M059J (cell line): ENCODE measurements around the gene VASN. TPM values are rescaled to one million over a fixed set of nuclear protein-coding genes. Genes with fewer than 3 reads are reported as not detected.

ENCODE experiments used
- DNase-seq: peaks from one replicate; pipeline ENCODE4 v3.0.0-alpha.2; 2012; ENCODE audit warnings: low read depth
- total RNA-seq: library from RNA; depleted of rRNA; stranded (reverse); fragments of >200 nt; shearing (Covaris generic); gene quantifications from 2 replicates; pipeline ENCODE4 v1.2.3, GENCODE V29; 2014

Gene VASN
- total RNA-seq, 1 experiment from 2014 or later: 115 TPM

DNA sequence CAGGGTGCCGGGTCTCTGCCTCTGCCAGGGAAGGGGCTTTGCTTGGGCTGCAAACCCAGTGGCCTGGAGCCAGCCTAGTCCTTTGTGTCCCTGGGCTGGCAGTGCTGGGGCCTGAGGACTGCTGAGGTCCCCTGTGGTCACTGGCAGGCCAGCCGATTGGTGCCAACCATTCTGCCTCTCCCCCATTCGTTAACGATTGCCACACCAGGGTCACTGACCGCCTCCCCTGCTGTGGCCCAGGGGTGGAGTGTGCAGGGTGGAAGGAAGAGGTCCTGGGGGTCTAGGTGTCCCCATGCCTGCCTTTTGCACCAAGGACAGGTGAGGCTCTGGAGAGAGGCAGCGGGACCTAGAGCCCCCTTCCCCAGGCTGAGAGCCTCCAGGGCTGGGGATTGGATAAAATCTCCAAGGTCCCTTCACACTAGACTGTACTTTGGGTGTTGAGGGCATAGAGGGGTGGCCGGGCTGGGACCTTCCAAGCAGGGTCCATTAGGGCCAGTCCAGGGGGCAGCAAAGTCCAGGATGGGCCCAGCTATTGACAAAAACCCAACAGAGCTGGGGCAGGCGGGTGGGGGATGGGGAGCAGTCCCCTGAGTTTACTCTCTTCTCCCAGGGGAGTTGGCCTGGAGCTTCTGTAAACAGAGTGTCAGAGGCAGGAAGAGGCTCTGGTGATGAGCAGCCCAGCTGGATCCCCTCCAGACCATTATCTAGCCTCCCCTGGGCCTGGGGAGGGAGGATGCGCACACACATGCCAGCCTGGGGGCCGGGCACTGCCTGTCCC is 1.1 kb downstream of the VASN start:
- peak; percentile 83 for DNase-seq

DNA sequence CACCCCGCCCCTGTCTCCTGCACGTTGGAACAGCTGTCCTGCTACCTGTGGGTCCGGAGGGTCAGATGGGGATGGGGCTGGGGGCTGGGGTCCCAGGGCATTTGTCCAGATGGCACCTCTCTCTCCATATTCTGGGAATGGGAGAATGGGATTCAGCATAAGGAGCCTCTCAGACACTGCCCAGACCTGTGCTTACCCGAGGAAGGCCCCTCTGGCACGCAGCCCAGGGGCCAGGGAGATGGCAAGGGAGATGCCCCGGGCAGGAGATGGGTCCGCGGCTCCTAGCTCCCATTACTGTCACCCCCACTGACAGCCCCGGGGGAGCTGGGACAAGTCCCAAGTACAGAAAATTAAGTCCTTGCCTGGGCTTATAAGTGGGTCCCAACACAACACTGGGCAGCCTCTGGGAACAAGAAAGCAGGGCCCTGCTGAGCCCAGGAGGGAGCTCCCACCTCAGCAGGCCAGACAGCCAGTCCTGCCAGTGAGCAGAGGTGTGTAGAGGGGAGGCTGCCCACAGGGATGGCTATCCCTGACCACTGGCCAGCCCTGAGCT is 1.8 kb downstream of the VASN start:
- peak; percentile 79 for DNase-seq

DNA sequence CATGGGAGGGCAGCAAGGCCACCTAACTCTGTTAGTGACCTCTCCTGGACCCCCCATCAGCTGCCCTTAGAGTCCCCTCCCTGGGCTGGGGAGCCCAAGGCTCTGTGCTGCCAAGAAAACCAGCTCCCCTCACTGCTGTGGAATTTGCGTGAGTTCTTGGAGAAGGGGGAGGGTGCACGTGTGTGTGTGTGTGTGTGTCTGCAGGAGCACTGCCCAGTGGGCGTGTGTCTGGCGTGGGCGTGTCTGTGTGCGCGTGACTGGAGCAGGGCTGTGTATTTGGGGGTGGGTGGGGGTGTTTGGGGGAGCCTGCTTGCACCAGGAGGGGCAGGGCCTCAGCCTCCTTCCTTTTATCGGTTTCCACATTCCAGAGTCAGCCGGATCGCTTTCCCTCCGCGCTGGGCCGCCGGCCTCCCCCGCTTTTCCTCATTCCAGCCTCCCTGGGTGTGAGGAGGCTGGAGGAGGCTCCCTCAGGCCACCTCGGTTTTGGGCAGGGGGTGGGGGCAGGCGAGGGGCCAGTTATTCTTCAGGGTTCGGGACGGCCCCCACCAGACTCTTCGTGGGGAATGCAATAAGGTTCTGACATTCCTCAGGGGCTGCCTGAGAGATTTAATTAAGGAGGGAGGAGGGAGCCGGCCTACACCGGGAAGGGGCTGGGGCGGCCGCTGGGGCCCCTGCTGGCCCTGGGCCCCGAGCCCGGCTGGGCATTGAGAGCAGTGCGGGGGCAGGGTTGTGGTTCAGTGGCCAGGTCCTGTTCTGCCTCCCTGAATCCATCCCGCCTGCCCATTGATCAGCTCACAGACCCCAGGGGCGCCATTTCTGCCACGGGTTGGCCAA is 2.5 kb downstream of the VASN start:
- DNase-seq: peak; percentile 91

DNA sequence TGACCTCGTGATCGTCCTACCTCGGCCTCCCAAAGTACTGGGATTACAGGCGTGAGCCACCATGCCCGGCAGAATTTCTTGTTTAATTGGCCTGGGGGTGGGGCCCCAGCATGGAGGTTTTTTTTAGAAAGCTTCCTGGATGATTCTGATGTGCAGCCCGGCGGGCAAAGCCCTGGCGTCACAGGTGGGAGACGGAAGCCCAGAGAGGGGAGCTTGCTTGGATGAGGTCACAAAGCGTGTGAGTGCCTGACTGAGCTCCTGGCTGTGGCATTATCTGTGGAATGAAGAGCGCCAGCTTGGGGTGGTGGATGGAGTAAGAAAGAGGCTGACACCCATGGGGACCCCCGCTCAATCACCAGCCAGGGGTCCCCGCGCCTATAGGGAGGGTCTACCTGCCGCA is 4.1 kb downstream of the VASN start:
- peak; percentile 73 for DNase-seq

DNA sequence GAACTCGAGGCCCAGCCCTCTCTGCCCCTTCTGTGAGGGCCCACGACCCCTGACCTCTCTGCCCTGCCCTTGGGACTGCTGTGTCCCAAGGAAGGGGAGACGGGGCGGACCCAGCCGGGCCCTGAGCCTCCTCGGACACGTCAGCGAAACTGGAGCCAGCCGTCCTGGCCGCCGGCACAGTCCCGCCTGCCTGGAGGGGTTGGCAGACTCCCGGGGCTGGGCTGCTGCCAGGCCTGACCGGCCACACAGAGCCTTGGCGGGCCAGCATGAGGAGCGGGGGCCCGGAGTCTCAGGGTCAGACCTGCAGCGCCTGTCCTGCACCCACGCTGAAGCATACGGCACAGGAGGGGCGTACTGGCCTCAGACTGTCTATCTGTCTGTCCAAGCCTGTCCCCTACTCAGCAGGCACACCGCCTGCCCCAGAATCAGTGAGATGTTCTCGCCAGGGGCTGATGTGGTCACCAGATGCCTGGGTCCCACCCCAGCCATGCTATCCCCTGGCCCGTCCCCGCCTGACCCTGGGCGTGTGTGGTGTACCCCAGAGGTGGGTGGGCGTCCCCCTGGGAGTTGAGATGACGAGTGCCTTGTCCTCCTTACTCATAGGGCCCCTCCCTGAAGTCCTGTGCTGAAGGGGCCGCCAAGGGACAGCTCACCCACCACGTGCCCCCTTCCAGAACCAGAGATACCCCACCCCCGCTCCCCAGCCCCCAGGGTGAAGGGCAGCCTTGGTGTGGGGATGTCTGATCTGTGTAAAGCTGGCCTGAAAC is 4.7 kb downstream of the VASN start:
- peak; percentile 85 for DNase-seq

DNA sequence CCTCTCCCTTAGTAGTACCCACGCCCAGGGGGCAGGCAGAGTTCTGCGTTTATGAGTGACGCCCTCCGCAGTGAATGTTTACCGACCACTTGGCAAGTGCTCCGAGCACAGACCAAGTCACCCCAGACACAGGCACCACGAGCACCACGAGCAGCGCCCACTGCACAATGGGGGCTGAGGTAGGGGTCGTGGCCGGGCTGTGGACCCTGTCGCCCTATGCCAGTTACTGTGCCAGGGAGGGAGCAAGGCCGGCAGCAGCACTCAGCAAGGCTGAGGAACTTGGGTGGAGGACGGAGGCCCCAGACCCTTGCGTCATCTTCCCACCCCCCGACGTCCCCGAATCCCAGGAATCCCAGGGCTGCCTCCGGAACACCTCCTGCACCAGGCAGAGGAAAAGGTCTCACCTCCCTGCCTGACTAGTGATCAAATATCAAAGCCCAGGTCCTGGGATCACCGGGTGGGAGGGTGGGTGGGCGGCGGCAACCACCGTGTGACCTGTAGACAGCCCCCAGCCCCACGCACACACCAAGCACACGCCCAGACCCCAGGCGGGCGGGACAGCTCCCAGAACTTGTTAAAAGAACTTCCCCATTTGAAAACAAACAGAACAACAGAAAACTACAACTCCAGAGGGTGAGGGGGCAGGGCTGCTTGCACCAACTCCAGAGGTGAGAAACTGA is 5.4 kb downstream of the VASN start:
- no peak for DNase-seq

DNA sequence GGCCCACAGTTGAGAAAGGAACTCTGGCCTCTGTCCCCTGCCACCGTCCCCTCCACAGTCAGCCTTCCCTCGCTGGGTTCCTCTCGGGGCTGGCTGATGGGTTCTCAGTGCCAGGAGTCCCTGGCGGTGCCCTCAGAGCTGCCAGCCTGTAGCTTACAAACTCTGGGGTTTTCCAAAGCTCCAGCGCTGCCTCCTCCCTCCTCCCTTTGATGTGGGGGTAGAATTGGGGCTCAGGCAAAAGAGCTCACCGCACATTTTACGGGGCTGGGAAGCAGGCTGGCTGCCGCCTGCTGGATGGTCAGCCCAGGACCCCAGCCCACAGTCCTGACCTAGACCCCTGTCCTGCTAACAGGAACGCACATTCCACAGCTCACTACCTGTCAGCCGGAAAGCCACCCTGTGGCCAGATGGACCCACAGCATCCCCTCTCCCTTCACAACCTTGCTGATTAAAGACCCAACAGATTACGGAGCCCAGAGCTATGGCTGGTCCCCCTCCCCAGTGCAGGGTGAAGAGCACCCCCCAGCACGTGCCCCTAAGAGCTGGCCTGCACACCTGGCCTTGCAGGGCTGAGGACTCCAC is 6.0 kb downstream of the VASN start:
- no peak for DNase-seq

DNA sequence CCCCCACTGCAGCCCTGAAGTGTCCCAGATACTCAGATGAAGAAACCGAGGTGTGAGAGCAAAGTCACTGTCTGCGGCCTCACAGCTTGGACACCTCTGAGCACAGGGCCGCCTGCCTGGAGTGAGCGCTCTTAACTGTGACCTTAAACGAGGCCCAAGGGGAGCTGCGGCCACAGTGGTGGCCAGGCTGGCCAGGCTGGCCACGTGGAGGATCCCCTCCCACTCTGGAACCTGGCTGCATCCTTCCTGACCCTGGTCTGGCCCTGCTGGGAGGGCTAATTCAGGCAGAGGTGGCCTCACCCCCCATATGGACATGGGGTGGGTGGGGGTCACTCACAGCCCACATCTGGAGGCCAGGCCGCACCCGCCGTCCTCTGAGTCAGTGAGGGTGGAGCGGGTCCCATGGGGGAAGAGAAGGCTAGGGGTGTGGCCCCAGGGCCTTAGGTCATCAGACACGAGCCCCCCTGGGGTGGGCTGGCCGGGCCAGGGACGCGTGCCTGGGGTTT is 6.6 kb downstream of the VASN start:
- DNase-seq: no peak

DNA sequence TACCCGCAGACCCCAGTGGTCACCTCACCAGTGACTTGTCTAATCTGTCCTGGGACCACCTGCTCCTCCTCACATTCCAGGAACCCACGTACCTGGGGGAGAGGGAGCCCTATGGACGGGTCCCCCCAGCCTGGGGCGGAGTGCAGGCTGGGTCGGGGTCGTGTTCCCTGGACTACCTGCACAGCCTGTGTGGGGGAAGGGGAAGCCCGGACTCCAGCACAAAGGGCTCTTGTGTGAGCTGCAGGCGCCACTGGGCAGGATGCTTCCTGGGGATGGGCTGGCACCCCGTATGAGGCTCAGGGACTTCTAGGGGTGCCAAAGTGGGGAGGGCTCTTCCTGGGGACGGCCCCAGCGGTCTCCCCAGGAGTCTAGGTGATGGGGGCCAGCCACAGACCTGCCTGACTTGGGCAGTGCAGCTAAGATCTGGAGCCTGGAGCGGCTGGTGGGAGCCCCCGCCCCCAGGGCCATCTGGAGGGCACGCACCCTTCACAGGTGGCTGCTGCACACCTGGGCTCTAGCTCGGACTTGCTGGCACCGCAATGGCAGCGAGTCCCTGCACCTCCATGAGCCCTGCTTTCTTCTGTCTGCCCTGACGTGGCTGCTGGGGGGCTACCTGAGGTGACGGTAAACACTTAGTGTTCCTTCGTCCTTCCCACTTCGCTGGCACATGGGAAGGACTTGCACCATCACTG is 7.5 kb downstream of the VASN start:
- no peak for DNase-seq

DNA sequence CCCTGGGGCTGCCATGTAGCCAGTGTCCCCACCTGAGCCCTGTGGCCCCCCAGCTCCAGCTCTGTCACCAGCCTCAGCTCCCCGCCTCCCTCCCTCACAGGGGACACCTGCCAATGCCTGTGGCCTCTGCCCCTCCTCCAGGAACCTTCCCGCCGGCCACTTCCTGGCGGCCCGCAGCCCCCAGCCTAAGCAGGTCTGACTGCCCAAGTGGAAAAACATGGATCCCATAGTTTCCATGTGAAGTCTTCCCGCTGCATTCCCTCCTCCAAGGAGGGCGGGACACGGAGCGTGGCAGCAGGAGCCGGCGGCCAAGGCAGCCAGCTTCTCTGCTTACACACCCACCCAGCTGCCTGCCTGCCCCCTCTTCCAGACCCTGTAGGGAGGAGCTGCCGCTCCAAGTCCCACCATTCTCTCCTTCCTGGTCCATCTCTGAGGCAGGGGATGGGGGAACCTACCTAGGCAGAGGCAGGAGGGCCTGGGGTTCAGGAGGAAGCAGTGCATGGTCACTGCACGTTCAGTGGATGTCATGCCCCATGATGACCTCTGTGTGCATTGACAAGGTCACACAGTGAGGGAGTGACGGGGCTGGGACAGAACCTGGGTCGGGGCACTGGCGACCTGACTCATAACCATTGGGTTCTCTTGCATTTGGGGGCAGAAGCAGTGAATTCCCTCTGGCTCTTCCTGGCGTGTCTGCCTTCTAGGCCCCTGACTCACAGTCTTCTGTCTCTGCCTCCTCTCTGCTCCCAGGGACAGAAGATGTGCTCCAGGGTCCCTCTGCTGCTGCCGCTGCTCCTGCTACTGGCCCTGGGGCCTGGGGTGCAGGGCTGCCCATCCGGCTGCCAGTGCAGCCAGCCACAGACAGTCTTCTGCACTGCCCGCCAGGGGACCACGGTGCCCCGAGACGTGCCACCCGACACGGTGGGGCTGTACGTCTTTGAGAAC is 8.7 kb downstream of the VASN start:
- no peak for DNase-seq

DNA sequence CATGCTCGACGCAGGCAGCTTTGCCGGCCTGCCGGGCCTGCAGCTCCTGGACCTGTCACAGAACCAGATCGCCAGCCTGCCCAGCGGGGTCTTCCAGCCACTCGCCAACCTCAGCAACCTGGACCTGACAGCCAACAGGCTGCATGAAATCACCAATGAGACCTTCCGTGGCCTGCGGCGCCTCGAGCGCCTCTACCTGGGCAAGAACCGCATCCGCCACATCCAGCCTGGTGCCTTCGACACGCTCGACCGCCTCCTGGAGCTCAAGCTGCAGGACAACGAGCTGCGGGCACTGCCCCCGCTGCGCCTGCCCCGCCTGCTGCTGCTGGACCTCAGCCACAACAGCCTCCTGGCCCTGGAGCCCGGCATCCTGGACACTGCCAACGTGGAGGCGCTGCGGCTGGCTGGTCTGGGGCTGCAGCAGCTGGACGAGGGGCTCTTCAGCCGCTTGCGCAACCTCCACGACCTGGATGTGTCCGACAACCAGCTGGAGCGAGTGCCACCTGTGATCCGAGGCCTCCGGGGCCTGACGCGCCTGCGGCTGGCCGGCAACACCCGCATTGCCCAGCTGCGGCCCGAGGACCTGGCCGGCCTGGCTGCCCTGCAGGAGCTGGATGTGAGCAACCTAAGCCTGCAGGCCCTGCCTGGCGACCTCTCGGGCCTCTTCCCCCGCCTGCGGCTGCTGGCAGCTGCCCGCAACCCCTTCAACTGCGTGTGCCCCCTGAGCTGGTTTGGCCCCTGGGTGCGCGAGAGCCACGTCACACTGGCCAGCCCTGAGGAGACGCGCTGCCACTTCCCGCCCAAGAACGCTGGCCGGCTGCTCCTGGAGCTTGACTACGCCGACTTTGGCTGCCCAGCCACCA is 9.7 kb downstream of the VASN start:
- no peak for DNase-seq

DNA sequence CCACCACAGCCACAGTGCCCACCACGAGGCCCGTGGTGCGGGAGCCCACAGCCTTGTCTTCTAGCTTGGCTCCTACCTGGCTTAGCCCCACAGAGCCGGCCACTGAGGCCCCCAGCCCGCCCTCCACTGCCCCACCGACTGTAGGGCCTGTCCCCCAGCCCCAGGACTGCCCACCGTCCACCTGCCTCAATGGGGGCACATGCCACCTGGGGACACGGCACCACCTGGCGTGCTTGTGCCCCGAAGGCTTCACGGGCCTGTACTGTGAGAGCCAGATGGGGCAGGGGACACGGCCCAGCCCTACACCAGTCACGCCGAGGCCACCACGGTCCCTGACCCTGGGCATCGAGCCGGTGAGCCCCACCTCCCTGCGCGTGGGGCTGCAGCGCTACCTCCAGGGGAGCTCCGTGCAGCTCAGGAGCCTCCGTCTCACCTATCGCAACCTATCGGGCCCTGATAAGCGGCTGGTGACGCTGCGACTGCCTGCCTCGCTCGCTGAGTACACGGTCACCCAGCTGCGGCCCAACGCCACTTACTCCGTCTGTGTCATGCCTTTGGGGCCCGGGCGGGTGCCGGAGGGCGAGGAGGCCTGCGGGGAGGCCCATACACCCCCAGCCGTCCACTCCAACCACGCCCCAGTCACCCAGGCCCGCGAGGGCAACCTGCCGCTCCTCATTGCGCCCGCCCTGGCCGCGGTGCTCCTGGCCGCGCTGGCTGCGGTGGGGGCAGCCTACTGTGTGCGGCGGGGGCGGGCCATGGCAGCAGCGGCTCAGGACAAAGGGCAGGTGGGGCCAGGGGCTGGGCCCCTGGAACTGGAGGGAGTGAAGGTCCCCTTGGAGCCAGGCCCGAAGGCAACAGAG is 10.5 kb downstream of the VASN start:
- no peak for DNase-seq

DNA sequence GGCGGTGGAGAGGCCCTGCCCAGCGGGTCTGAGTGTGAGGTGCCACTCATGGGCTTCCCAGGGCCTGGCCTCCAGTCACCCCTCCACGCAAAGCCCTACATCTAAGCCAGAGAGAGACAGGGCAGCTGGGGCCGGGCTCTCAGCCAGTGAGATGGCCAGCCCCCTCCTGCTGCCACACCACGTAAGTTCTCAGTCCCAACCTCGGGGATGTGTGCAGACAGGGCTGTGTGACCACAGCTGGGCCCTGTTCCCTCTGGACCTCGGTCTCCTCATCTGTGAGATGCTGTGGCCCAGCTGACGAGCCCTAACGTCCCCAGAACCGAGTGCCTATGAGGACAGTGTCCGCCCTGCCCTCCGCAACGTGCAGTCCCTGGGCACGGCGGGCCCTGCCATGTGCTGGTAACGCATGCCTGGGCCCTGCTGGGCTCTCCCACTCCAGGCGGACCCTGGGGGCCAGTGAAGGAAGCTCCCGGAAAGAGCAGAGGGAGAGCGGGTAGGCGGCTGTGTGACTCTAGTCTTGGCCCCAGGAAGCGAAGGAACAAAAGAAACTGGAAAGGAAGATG is 11.2 kb downstream of the VASN start:
- no peak for DNase-seq

DNA sequence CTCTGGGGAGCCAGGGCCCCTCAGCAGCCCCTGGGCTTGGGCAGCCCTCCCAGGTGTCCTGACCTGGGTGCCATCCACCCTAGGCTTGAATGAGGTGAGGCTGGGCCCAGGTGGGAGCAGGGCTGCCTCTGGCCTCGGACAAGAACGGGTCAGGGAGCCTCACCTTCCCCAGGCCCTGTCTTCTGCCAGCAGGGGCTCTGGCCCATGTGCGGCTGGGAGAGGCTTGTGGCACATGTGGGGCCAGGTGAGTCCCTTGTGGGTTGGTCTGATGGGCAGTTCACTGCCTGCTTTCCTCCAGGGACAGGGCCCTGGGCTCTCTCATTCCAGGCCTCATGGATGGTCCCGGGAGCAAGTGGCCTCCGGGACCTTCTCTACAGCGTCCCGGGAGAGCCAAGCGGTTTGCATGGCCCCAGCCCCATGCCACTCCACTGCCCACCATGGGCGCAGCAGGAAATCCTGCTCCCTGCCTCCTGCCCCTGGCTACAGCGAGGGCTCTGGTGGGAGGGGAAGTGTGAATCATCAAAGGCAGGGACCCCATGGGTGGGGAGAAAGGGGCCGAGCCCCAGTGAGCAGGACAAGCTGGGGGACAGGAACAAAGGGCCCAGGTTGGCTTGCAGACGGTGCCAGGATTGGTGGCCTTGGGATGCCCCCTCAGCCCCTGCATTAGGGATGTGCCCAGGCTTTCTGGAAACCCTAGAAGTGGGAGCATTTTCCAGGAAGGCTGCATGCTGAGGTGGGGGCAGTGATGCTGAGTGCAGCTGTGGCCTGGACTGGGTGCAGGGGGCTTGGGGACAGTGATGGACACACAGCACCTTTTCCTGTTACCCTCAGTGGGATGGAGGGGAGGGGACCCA is 12.2 kb downstream of the VASN start:
- DNase-seq: no peak

DNA sequence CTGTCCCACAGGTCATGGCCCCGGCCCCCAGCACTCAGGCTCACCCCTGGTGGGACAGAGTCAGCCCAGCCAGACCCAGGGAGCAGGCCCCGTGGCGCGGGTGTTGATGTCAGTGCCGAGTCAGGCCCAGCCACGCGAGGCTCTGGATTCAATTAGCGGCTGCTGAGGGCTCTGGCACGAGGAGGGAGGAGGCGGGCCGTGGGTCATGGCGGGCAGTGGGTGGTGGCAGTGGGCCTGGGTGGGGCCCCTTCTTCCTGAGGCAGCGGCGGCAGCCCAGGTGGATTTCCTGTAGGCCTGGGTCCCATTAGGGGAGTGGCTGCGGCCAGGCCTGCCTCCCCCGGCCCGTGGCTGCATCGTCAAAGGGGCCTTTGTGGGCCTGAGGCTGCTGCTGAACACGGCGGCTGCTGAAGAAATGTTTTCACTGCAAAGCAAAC is 12.9 kb downstream of the VASN start:
- DNase-seq: peak; percentile 42
